Kidney capillary endothelial cell (primary cell): Measurements from ENCODE around the gene DIPK1C.
"Not testable (repeated sequence)": the region's sequence is repeated elsewhere in the genome, so short reads cannot be mapped to it uniquely, and the experiment has no call there.

ENCODE experiments used
- DNase-seq: peaks from one replicate; pipeline ENCODE4 v3.0.0-alpha.2; 2018; ENCODE audit warnings: low spot score

DIPK1C gene

GRCh38 chr18:74457043-74457724 lies at the start of gene DIPK1C:
TSS of gene DIPK1C (minus strand) at chr18:74457308. CDS start at chr18:74457259, 49 bp downstream.
- no peak for DNase-seq

GRCh38 chr18:74506448-74507084 lies 49.5 kb upstream of the DIPK1C start:
- no peak for DNase-seq

GRCh38 chr18:74505776-74506175 lies 48.7 kb upstream of the DIPK1C start:
- no peak for DNase-seq

- DNase-seq: no peak
Measured at GRCh38 chr18:74503137-74503536, 46.0 kb upstream of the DIPK1C start.

- DNase-seq: no peak
Measured at GRCh38 chr18:74501386-74501785, 44.3 kb upstream of the DIPK1C start.

- not testable (repeated sequence) for DNase-seq
Measured at GRCh38 chr18:74500774-74501173, 43.7 kb upstream of the DIPK1C start.

GRCh38 chr18:74500372-74500771 lies 43.3 kb upstream of the DIPK1C start:
- DNase-seq: no peak

- peak; percentile 64 for DNase-seq
Measured at GRCh38 chr18:74499633-74500032, 42.5 kb upstream of the DIPK1C start.

GRCh38 chr18:74498712-74499627 lies 41.9 kb upstream of the DIPK1C start:
- peak; percentile 39 for DNase-seq

GRCh38 chr18:74497778-74498177 lies 40.7 kb upstream of the DIPK1C start:
- DNase-seq: no peak

- DNase-seq: no peak
Measured at GRCh38 chr18:74497324-74497676, 40.2 kb upstream of the DIPK1C start.

GRCh38 chr18:74496508-74497323 lies 39.6 kb upstream of the DIPK1C start:
- peak; percentile 24 for DNase-seq

- DNase-seq: peak; percentile 99
Measured at GRCh38 chr18:74495581-74496507, 38.7 kb upstream of the DIPK1C start, which contains the start of gene CNDP2. TSS of gene CNDP2 (plus strand) at chr18:74496363. CDS start at chr18:74499974, 3,611 bp downstream.

GRCh38 chr18:74494514-74494913 lies 37.4 kb upstream of the DIPK1C start:
- DNase-seq: no peak

- DNase-seq: peak; percentile 53
Measured at GRCh38 chr18:74493689-74494088, 36.6 kb upstream of the DIPK1C start.

- no peak for DNase-seq
Measured at GRCh38 chr18:74492259-74492658, 35.2 kb upstream of the DIPK1C start.

GRCh38 chr18:74489676-74490075 lies 32.6 kb upstream of the DIPK1C start:
- DNase-seq: no peak

GRCh38 chr18:74488864-74489263 lies 31.8 kb upstream of the DIPK1C start:
- DNase-seq: no peak

- DNase-seq: no peak
Measured at GRCh38 chr18:74488354-74488753, 31.2 kb upstream of the DIPK1C start.

- DNase-seq: no peak
Measured at GRCh38 chr18:74486119-74486849, 29.2 kb upstream of the DIPK1C start.
